ENCODE results near the gene LRRTM2.

The LRRTM2 gene

DNA sequence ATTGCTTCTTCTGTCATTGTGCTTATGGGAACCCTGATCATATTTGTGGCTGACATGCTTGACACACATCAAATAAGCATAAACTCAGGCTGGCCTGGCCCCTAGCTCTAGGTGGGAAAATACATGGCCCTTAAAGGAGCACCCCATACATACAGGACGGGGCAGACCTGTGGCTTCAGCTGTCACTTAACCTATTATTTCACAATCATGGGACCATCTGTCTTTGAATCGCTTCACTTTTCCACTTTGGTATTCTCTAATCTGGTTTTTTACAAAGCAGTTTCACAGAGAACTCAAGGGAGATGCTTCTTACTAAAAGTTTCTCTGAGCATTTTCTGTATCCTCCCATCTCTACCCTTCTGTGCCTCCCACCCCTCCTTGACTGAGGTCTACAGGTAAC lies 34.6 kb upstream of the LRRTM2 start (continued):
- TF ChIP-seq, protein P1, sequence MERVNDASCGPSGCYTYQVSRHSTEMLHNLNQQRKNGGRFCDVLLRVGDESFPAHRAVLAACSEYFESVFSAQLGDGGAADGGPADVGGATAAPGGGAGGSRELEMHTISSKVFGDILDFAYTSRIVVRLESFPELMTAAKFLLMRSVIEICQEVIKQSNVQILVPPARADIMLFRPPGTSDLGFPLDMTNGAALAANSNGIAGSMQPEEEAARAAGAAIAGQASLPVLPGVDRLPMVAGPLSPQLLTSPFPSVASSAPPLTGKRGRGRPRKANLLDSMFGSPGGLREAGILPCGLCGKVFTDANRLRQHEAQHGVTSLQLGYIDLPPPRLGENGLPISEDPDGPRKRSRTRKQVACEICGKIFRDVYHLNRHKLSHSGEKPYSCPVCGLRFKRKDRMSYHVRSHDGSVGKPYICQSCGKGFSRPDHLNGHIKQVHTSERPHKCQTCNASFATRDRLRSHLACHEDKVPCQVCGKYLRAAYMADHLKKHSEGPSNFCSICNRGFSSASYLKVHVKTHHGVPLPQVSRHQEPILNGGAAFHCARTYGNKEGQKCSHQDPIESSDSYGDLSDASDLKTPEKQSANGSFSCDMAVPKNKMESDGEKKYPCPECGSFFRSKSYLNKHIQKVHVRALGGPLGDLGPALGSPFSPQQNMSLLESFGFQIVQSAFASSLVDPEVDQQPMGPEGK (CRISPR knock-in tag; IDR thresholded peaks at IDR 0.05; ENCODE audit: borderline replicate concordance): no peak
- no peak for TF ChIP-seq RARB (CRISPR knock-in tag; IDR thresholded peaks at IDR 0.05)
- TF ChIP-seq CSDC2 (CRISPR knock-in tag; IDR thresholded peaks at IDR 0.05): no peak
- TF ChIP-seq ZFP3 (CRISPR knock-in tag; IDR thresholded peaks at IDR 0.05): no peak
- no peak for TF ChIP-seq SNAI2 (CRISPR knock-in tag; IDR thresholded peaks at IDR 0.05)
- no peak for TF ChIP-seq OSR1 (CRISPR knock-in tag; IDR thresholded peaks at IDR 0.05)

DNA sequence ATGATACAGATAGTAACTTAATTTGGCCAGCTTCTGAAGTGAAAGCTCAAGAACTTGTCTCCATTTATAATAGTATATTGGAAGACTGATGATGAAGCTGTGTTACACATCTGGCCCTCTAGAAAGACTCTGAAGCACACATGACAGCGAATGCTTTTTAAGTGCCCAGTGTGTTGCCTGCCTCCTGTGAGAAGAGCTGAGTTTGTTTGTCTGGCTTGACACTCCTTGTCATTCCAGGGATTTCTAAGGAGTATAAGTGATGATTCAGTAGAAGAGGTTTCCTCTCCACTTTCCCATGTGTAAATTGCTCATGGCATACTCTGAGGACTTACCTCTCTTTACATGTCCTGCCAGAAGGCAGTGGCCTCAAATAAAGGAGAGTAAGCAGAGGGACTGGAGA lies 30.4 kb upstream of the LRRTM2 start:
- no peak for TF ChIP-seq RARB (CRISPR knock-in tag; IDR thresholded peaks at IDR 0.05)
- TF ChIP-seq SNAI2 (CRISPR knock-in tag; IDR thresholded peaks at IDR 0.05): no peak
- no peak for TF ChIP-seq ISL1 (CRISPR knock-in tag; IDR thresholded peaks at IDR 0.05)
- TF ChIP-seq, protein P2, sequence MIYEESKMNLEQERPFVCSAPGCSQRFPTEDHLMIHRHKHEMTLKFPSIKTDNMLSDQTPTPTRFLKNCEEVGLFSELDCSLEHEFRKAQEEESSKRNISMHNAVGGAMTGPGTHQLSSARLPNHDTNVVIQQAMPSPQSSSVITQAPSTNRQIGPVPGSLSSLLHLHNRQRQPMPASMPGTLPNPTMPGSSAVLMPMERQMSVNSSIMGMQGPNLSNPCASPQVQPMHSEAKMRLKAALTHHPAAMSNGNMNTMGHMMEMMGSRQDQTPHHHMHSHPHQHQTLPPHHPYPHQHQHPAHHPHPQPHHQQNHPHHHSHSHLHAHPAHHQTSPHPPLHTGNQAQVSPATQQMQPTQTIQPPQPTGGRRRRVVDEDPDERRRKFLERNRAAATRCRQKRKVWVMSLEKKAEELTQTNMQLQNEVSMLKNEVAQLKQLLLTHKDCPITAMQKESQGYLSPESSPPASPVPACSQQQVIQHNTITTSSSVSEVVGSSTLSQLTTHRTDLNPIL (CRISPR knock-in tag; IDR thresholded peaks at IDR 0.05; ENCODE audit: low read depth): no peak
- TF ChIP-seq BACH2 (CRISPR knock-in tag; IDR thresholded peaks at IDR 0.05; ENCODE audit: borderline replicate concordance): no peak
- TF ChIP-seq, protein P1 (CRISPR knock-in tag; IDR thresholded peaks at IDR 0.05; ENCODE audit: borderline replicate concordance): no peak
- ATAC-seq: peak; percentile 53

DNA sequence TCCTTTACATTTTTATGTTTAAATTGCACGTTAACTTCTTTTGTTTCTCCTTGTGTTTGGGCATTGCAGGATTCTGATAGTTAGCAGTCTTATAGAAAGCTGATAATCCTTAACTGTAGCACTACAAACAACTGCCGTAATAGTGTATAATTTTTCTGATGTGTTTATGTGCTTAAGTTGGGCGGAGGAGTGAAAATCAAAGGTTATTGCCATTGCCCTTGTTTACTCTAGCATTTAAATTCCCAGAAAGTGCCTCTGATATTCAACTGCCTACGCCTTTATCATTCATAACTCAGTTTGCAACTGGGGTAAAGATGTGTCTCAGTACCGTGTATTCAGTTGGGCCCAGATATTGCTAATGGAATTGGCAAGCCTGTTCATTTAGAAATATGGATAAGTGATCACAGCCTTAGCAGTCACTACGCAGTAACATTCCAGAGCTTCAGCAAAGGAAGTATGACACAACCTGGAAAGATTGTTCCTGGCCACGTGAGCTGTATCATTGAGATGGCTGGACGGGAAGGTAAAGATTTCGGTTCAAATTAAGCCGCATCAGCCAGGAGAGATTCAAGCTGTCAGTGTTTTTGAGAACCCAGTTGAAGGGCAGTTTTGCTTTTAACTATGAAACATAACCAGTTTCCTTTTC lies 28.1 kb upstream of the LRRTM2 start:
- no peak for TF ChIP-seq OSR1 (CRISPR knock-in tag; IDR thresholded peaks at IDR 0.05)
- ATAC-seq: peak; percentile 80

DNA sequence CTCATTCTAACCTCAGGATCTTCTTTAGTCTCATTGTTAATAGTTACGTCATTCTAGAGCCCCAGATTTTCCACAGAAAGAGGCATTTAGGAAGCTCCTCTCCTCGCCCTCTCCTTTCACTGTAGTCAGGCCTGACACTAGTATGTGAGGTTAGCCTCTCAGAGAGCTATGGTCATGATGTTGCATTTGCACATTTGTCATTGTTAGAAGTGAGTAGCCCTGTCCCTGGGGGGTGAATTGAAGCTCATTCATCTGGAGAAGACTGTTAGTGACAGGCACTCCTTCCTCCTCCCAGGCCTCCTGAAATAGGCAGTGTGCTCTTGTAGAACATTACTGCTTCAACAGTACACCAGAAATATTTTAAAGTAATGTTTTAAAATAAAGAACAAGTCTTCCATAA lies 26.6 kb upstream of the LRRTM2 start:
- no peak for ATAC-seq
- TF ChIP-seq, protein P3, sequence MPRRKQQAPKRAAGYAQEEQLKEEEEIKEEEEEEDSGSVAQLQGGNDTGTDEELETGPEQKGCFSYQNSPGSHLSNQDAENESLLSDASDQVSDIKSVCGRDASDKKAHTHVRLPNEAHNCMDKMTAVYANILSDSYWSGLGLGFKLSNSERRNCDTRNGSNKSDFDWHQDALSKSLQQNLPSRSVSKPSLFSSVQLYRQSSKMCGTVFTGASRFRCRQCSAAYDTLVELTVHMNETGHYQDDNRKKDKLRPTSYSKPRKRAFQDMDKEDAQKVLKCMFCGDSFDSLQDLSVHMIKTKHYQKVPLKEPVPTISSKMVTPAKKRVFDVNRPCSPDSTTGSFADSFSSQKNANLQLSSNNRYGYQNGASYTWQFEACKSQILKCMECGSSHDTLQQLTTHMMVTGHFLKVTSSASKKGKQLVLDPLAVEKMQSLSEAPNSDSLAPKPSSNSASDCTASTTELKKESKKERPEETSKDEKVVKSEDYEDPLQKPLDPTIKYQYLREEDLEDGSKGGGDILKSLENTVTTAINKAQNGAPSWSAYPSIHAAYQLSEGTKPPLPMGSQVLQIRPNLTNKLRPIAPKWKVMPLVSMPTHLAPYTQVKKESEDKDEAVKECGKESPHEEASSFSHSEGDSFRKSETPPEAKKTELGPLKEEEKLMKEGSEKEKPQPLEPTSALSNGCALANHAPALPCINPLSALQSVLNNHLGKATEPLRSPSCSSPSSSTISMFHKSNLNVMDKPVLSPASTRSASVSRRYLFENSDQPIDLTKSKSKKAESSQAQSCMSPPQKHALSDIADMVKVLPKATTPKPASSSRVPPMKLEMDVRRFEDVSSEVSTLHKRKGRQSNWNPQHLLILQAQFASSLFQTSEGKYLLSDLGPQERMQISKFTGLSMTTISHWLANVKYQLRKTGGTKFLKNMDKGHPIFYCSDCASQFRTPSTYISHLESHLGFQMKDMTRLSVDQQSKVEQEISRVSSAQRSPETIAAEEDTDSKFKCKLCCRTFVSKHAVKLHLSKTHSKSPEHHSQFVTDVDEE (CRISPR knock-in tag; IDR thresholded peaks at IDR 0.05): no peak
- no peak for TF ChIP-seq SNAI2 (CRISPR knock-in tag; IDR thresholded peaks at IDR 0.05)
- TF ChIP-seq RARB (CRISPR knock-in tag; IDR thresholded peaks at IDR 0.05): no peak
- TF ChIP-seq, protein P1 (CRISPR knock-in tag; IDR thresholded peaks at IDR 0.05; ENCODE audit: borderline replicate concordance): no peak
- no peak for TF ChIP-seq BACH2 (CRISPR knock-in tag; IDR thresholded peaks at IDR 0.05; ENCODE audit: borderline replicate concordance)
- TF ChIP-seq, protein P4, sequence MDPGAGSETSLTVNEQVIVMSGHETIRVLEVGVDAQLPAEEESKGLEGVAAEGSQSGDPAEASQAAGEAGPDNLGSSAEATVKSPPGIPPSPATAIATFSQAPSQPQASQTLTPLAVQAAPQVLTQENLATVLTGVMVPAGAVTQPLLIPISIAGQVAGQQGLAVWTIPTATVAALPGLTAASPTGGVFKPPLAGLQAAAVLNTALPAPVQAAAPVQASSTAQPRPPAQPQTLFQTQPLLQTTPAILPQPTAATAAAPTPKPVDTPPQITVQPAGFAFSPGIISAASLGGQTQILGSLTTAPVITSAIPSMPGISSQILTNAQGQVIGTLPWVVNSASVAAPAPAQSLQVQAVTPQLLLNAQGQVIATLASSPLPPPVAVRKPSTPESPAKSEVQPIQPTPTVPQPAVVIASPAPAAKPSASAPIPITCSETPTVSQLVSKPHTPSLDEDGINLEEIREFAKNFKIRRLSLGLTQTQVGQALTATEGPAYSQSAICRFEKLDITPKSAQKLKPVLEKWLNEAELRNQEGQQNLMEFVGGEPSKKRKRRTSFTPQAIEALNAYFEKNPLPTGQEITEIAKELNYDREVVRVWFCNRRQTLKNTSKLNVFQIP (CRISPR knock-in tag; IDR thresholded peaks at IDR 0.05; ENCODE audit: borderline replicate concordance, low read depth): no peak
- TF ChIP-seq TCF4 (CRISPR knock-in tag; IDR thresholded peaks at IDR 0.05; ENCODE audit: borderline replicate concordance): no peak
- no peak for TF ChIP-seq ZFP30 (CRISPR knock-in tag; IDR thresholded peaks at IDR 0.05)
- no peak for TF ChIP-seq PPARA (CRISPR knock-in tag; IDR thresholded peaks at IDR 0.05; ENCODE audit: borderline replicate concordance)
- TF ChIP-seq ZNF8 (CRISPR knock-in tag; IDR thresholded peaks at IDR 0.05): no peak
- TF ChIP-seq, protein P5, sequence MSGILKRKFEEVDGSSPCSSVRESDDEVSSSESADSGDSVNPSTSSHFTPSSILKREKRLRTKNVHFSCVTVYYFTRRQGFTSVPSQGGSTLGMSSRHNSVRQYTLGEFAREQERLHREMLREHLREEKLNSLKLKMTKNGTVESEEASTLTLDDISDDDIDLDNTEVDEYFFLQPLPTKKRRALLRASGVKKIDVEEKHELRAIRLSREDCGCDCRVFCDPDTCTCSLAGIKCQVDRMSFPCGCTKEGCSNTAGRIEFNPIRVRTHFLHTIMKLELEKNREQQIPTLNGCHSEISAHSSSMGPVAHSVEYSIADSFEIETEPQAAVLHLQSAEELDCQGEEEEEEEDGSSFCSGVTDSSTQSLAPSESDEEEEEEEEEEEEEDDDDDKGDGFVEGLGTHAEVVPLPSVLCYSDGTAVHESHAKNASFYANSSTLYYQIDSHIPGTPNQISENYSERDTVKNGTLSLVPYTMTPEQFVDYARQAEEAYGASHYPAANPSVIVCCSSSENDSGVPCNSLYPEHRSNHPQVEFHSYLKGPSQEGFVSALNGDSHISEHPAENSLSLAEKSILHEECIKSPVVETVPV (CRISPR knock-in tag; IDR thresholded peaks at IDR 0.05): no peak
- no peak for TF ChIP-seq ISL1 (CRISPR knock-in tag; IDR thresholded peaks at IDR 0.05)
- no peak for TF ChIP-seq GLIS3 (CRISPR knock-in tag; IDR thresholded peaks at IDR 0.05)
- TF ChIP-seq ESRRG (CRISPR knock-in tag; IDR thresholded peaks at IDR 0.05): no peak
- no peak for TF ChIP-seq TOX (CRISPR knock-in tag; IDR thresholded peaks at IDR 0.05; ENCODE audit: borderline replicate concordance)
